HG03045 (cell line): ENCODE data around the gene MX1.

Source experiments
- ATAC-seq: cut with Tn5 transposase; IDR thresholded peaks from one replicate; pipeline ENCODE4 v1.9.1; 2021; ENCODE audit warnings: mild to moderate bottlenecking, moderate library complexity; ENCODE audit not compliant: unreplicated experiment

Gene MX1

DNA sequence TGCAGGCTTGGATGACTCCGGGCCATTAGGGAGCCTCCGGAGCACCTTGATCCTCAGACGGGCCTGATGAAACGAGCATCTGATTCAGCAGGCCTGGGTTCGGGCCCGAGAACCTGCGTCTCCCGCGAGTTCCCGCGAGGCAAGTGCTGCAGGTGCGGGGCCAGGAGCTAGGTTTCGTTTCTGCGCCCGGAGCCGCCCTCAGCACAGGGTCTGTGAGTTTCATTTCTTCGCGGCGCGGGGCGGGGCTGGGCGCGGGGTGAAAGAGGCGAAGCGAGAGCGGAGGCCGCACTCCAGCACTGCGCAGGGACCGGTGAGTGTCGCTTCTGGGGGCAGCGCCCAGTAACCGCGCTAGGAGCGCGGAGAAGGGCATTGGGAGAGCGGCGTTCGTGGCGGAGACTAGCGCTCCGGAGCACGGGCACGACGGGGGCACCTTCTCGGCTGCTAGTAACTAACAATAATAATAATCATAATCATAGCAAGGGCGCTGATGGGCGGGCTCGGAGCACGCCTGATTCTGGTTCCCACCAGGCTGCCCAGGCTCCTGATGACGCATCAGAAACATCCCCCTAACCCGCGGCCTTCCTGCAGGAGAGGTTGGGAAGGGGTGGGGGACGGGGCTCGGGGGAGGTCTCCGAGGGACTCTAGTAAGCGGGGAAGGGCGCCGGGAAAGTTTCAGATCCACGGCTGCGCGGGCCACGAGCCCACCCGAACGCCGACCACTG is at the start of gene MX1:
Gene MX1, plus strand, starts transcription at position 286 of the 722 bp plus-strand sequence. CDS start 5,832 bp downstream, outside the sequence.
- peak; percentile 83 for ATAC-seq

- ATAC-seq: no peak
Observed at GRCh38 chr21:41377715-41378114, 48.3 kb upstream of the MX1 start.

DNA sequence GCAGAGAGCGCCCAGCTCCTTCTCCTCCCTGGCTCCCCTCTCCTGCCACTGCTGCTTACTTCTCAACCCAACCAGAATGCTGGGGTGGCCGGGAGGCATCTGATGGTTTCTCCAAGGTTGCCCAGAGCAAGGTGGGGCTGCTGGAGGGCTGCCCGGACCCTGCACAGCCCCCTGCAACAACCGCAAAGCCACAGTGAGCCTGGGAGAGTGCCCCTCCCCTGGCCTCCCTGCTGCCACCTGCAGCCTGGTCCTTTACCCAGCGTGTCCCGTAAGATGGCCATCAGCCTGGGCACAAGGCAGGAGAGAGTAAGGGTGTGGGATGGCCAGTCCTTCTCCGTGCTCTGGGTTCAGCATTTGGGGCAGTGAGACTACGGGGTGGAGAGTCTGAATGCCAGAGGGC is 47.2 kb upstream of the MX1 start:
- ATAC-seq: no peak

DNA sequence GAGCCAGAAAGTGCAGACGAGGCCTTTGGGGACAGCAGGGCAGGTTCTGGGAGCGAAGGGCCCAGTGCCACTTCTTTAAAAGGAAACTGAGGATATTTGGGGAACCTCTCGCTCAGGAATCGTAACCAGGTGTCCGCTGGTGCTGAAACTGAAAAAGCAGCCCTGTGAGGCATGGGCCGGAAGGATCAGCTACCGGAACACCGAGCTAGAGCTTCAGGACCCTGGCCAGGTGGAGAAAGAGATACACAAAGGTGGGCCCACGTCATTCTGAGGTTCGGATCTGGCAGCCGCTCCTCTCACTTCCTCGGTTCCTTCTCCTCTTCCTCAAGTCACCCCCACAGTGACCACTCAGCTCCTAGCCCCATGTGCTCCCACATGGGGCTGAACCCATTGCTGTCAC is 46.1 kb upstream of the MX1 start:
- ATAC-seq: no peak

DNA sequence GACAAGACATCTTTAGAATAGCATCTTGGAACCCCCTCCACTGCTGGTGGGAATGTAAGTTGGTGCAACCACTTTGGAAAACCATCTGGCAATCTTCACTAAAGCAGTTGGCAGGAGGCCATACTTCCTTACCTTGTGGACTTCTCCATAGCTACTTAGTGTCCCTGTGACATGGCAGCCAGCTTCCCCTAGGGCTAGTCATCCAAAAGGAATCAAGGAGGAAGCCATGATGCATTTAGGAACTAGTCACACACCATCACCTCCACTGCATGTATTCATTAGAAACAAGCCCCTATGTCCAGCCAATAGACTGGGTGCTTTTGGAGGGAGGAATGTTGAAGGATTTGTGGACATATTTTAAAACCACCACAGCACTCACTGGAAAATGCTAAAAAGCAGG is 44.3 kb upstream of the MX1 start:
- ATAC-seq: no peak

DNA sequence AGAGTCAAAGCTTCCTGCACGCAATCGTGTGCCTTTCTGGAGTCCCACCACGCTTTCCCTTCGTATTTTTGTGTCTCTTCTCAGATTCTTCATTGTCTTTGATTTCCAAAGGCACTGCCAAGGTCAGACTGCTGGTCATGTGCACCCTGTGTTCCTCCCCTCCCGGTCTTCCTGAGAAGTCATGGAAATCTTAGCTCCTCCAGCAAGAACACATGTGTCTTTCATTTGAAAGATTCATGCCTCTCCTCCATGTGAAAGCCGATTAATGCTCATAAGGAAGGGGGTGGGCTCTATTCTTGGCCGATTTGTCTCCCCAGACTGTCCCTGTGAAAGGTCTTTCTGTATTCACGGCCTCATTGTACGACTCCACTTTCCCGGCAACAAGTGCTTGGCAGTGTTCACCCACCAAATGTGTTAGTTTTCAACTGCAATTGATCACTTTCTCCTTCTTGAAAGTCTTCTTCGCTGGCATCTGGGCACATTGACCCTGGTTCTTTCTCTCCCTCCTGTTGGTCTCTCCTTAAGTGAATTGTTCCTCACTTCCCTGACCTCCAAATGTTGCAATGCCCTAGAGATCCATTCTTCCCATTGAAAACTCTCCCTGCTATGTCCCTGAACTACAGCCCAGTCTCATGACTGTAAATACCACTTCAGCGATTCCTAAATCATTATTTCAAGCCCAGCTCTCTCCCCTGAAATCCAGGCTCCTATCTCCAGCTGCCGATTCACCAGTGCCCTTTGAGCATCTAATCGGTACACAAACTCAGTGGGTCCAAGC is 38.8 kb upstream of the MX1 start:
- no peak for ATAC-seq

- ATAC-seq: no peak
Observed at GRCh38 chr21:41387824-41388223, 38.2 kb upstream of the MX1 start.

DNA sequence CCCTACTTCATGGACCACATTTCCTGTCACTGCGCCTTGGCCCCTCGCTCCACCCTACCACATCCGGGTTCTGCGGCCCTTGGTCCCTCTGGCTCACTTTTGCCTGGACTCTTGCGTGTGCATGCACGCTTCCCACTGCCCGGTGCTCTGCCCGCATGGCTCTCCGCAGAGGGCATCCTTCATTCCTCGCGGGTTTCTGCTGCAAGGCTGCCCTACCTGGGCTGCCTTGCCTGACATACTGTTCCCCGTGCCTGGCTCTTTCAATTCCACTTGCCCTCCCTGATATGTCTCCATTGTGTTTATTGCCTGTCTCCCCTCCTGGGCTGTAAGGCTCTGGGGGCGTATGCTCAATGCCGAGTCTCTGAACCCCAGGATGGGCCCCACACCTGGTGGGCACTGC is 37.8 kb upstream of the MX1 start:
- ATAC-seq: no peak

DNA sequence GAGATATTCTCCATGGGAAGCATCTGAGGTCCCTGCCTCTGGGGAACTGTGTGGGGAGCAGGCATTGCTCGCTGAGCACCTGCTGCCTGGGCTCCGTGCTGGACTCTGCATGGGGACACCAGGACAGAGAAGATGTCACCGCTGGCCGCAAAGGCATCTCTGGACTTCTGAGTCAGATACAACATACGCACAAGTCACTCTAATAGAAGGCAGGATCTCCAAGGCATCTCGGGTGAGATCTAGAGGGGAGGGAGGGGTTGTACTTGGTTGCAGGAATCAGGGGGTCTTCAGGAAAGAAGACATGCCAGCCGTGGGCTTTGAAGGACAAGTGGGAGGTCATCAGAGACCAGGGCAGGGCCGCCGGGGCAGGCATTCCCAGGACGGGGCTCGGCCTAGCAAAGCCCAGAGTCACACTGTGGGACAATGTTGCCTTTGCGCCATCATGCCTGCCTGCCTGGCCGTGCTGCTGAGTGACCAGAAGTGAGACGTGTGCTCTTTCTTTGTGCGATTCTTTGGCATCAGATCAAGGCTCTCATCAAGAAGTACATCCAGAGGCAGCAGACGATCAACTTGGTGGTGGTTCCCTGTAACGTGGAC is 35.9 kb upstream of the MX1 start:
- no peak for ATAC-seq

- ATAC-seq: no peak
Observed at GRCh38 chr21:41393876-41394465, 32.1 kb upstream of the MX1 start.

- no peak for ATAC-seq
Observed at GRCh38 chr21:41396558-41397075, 29.4 kb upstream of the MX1 start.

DNA sequence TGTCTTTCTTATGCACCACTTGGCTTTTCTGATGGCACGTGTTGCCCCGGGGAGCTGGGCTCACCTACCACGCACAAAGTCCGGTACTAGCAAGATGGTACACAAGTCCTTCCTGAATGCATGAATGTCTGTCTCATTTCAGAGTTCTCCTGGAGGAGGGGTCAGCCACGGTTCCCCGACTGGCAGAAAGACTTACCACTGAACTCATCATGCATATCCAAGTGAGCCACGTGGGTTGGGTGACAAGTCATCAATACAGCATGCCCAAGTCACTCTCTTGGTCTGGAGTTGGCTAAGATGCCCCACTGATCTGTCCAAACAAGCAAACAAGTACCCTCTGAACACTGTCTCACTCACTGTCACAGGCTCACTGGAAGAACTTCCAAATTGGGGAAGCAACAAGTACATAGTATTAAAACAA is 28.6 kb upstream of the MX1 start:
- ATAC-seq: no peak

GRCh38 chr21:41398251-41398650 is 27.8 kb upstream of the MX1 start:
- no peak for ATAC-seq

- no peak for ATAC-seq
Observed at GRCh38 chr21:41398831-41399230, 27.2 kb upstream of the MX1 start.

- ATAC-seq: no peak
Observed at GRCh38 chr21:41399246-41399800, 26.7 kb upstream of the MX1 start.

- ATAC-seq: no peak
Observed at GRCh38 chr21:41402231-41402630, 23.8 kb upstream of the MX1 start.

DNA sequence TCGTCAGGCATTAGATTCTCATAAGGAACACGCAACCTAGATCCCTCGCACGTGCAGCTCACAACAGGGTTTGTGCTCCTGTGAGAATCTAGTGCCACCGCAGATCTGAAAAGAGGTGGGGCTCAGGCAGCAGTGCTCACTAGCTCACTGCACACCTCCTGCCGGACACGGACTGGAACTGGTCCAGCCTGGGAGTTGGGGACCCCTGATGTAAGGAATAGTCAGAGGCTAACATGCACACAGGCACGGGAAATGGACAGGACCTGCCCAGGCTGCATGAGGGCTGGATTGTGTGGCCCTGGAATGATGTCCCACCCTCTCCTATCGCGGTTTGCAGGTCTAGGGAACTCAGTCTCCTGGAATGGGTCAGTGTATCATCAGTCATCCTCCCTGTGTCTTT is 23.2 kb upstream of the MX1 start:
- ATAC-seq: no peak

- ATAC-seq: no peak
Observed at GRCh38 chr21:41403331-41403730, 22.7 kb upstream of the MX1 start.

- ATAC-seq: no peak
Observed at GRCh38 chr21:41403966-41404365, 22.1 kb upstream of the MX1 start.

DNA sequence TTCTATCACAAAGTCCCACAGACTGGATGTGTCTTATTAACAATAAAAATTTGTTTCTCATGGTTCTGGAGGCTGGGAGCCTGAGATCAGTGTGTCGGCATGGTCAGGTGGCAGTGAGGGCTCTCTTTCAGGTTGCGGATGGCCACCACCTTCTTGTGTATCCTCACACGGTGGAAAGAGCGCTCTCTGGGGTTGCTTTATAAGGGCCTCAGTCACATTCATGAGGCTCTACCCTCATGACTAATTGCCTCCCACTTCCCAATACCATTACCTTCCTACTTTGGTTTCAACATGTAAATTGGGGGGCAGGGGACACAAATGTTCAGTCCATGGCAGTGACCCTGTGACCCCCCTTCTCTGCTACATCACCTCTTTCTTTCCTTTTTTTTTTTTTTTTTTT is 20.7 kb upstream of the MX1 start:
- ATAC-seq: no peak

- ATAC-seq: no peak
Observed at GRCh38 chr21:41406340-41406739, 19.7 kb upstream of the MX1 start.
